Measurements from ENCODE around the gene TMED1. TPM values are rescaled to one million over a fixed set of nuclear protein-coding genes. Genes with fewer than 3 reads are reported as not detected.
"Not testable (repeated sequence)": the region's sequence is repeated elsewhere in the genome, so short reads cannot be mapped to it uniquely, and the experiment has no call there.

TMED1 gene
- polyA plus RNA-seq, 1 donor (not counting 4 experiments of a cell fraction or from before 2014, with no cell fraction given) = 18.2 TPM

- dilution Hi-C loops (cut with MboI; ENCODE audit: extremely low pct_ligation_motif_present, low sequenced_read_pairs) = no loop called here
Observed at GRCh38 chr19:10881403-10882107, 45.5 kb upstream of the TMED1 start.

GRCh38 chr19:10878253-10878652 lies 42.2 kb upstream of the TMED1 start:
- FAIRE-seq (no peak), DNase-seq (ENCODE audit: low read depth, low spot score) (no peak)
- H3K79me2 ChIP-seq (ENCODE audit: control insufficient read depth, insufficient read depth, low read length) = peaks cover 87% of the 10 kb centered on the region
- dilution Hi-C loops (cut with MboI; ENCODE audit: extremely low pct_ligation_motif_present, low sequenced_read_pairs) = no loop called here
- H3K27me3 ChIP-seq (ENCODE audit: control insufficient read depth, extremely low read depth, insufficient read depth, low read length) = no peaks in the 10 kb centered on the region
- no peak overlapping the region for H3K27ac ChIP-seq (ENCODE audit: control insufficient read depth, insufficient read depth, low read length)
- no peak overlapping the region for H3K4me2 ChIP-seq (ENCODE audit: control insufficient read depth, extremely low read depth, insufficient read depth, low read depth, low read length)
- peaks cover 12 to 14% of the 10 kb centered on the region in 2 experiments for H3K36me3 ChIP-seq (ENCODE audit: control insufficient read depth in 2 of 2, extremely low read depth in 1 of 2, insufficient read depth in 2 of 2, low read length in 2 of 2)
- peaks cover 5% of the 10 kb centered on the region for H3K4me1 ChIP-seq (ENCODE audit: control insufficient read depth, extremely low read depth, insufficient read depth, low read length)
- H3K9ac ChIP-seq (ENCODE audit: control insufficient read depth, extremely low read depth, insufficient read depth, low read length) = no peak overlapping the region
- TF ChIP-seq EZH2 (IDR thresholded peaks at IDR 0.05; ENCODE audit: low read length) (no peak), CTCF (optimal IDR thresholded peaks at IDR 0.05 in 1 of 3, IDR thresholded peaks at IDR 0.05 in 1 of 3, conservative IDR thresholded peaks at IDR 0.05 in 1 of 3; ENCODE audit: extremely low read depth in 1 of 3, insufficient read depth in 2 of 3, low read length in 3 of 3) (no peak)
- H3K9me1 ChIP-seq (ENCODE audit: control insufficient read depth, extremely low read depth, insufficient read depth, low read length) = no peaks in the 10 kb centered on the region
- H4K20me1 ChIP-seq (ENCODE audit: control insufficient read depth, extremely low read depth, insufficient read depth, low read length) = peaks cover 6% of the 10 kb centered on the region
- H3K9me3 ChIP-seq (ENCODE audit: control insufficient read depth, low read depth, low read length) = no peaks in the 10 kb centered on the region
- H2AFZ ChIP-seq (ENCODE audit: control insufficient read depth, low read length) = no peak overlapping the region
- no peak overlapping the region for H3K4me3 ChIP-seq (ENCODE audit: control insufficient read depth in 2 of 3, extremely low read depth in 1 of 3, insufficient read depth in 2 of 3, low read depth in 1 of 3, low read length in 3 of 3)

More at GRCh38 chr19:10881403-10882107, 45.5 kb upstream of the TMED1 start:
- Histone ChIP-seq H3K4me2 (ENCODE audit: control insufficient read depth, extremely low read depth, insufficient read depth, low read depth, low read length) (no peak overlapping the region), H3K27ac (ENCODE audit: control insufficient read depth, insufficient read depth, low read length) (no peak overlapping the region), H3K4me3 (ENCODE audit: control insufficient read depth in 2 of 3, extremely low read depth in 1 of 3, insufficient read depth in 2 of 3, low read depth in 1 of 3, low read length in 3 of 3) (no peak overlapping the region), H4K20me1 (ENCODE audit: control insufficient read depth, extremely low read depth, insufficient read depth, low read length) (peaks cover 10% of the 10 kb centered on the region), H2AFZ (ENCODE audit: control insufficient read depth, low read length) (no peak overlapping the region), H3K4me1 (ENCODE audit: control insufficient read depth, extremely low read depth, insufficient read depth, low read length) (peaks cover 5% of the 10 kb centered on the region), H3K27me3 (ENCODE audit: control insufficient read depth, extremely low read depth, insufficient read depth, low read length) (no peaks in the 10 kb centered on the region), H3K9ac (ENCODE audit: control insufficient read depth, extremely low read depth, insufficient read depth, low read length) (no peak overlapping the region), H3K9me3 (ENCODE audit: control insufficient read depth, low read depth, low read length) (no peaks in the 10 kb centered on the region), H3K79me2 (ENCODE audit: control insufficient read depth, insufficient read depth, low read length) (peaks cover 71% of the 10 kb centered on the region), H3K36me3 (ENCODE audit: control insufficient read depth in 2 of 2, extremely low read depth in 1 of 2, insufficient read depth in 2 of 2, low read length in 2 of 2) (peaks cover 13 to 14% of the 10 kb centered on the region in 2 experiments), H3K9me1 (ENCODE audit: control insufficient read depth, extremely low read depth, insufficient read depth, low read length) (no peaks in the 10 kb centered on the region)
- FAIRE-seq (no peak), DNase-seq (ENCODE audit: low read depth, low spot score) (no peak)
- no peak for TF ChIP-seq EZH2 (IDR thresholded peaks at IDR 0.05; ENCODE audit: low read length)
- no peak for TF ChIP-seq CTCF (optimal IDR thresholded peaks at IDR 0.05 in 1 of 3, IDR thresholded peaks at IDR 0.05 in 1 of 3, conservative IDR thresholded peaks at IDR 0.05 in 1 of 3; ENCODE audit: extremely low read depth in 1 of 3, insufficient read depth in 2 of 3, low read length in 3 of 3)

GRCh38 chr19:10877608-10878007 lies 41.6 kb upstream of the TMED1 start:
- FAIRE-seq; H3K4me3 ChIP-seq (ENCODE audit: control insufficient read depth in 2 of 3, extremely low read depth in 1 of 3, insufficient read depth in 2 of 3, low read depth in 1 of 3, low read length in 3 of 3); H2AFZ ChIP-seq (ENCODE audit: control insufficient read depth, low read length); H3K27ac ChIP-seq (ENCODE audit: control insufficient read depth, insufficient read depth, low read length); H4K20me1 ChIP-seq (ENCODE audit: control insufficient read depth, extremely low read depth, insufficient read depth, low read length); DNase-seq (ENCODE audit: low read depth, low spot score); dilution Hi-C loops (cut with MboI; ENCODE audit: extremely low pct_ligation_motif_present, low sequenced_read_pairs); H3K9ac ChIP-seq (ENCODE audit: control insufficient read depth, extremely low read depth, insufficient read depth, low read length); H3K9me1 ChIP-seq (ENCODE audit: control insufficient read depth, extremely low read depth, insufficient read depth, low read length); H3K4me2 ChIP-seq (ENCODE audit: control insufficient read depth, extremely low read depth, insufficient read depth, low read depth, low read length); H3K27me3 ChIP-seq (ENCODE audit: control insufficient read depth, extremely low read depth, insufficient read depth, low read length); H3K9me3 ChIP-seq (ENCODE audit: control insufficient read depth, low read depth, low read length): not testable (repeated sequence)
- Histone ChIP-seq H3K79me2 (ENCODE audit: control insufficient read depth, insufficient read depth, low read length) (peaks cover 87% of the 10 kb centered on the region), H3K36me3 (ENCODE audit: control insufficient read depth in 2 of 2, extremely low read depth in 1 of 2, insufficient read depth in 2 of 2, low read length in 2 of 2) (peaks cover 12 to 14% of the 10 kb centered on the region in 2 experiments), H3K4me1 (ENCODE audit: control insufficient read depth, extremely low read depth, insufficient read depth, low read length) (peaks cover 10% of the 10 kb centered on the region)
